HCT116 (cell line): ENCODE measurements around the gene LTO1. TPM values are rescaled to one million over a fixed set of nuclear protein-coding genes. Genes with fewer than 3 reads are reported as not detected.

ENCODE experiments used
- ATAC-seq: fragments of 200-7000 bp; cut with Tn5 transposase; 2 replicates; pipeline ENCODE4 v1.9.1; 2020; ENCODE audit warnings: mild to moderate bottlenecking, moderate library complexity
- BruUV-seq: library from RNA; stranded (reverse); fragments of 400-500 nt; replicated peaks from 2 replicates; lab custom pipeline; 2021; lab: Mats Ljungman, UMichigan
- CTCF ChIA-PET: fragments of 300-600 bp; sonication (Branson Sonifier 250); formaldehyde crosslinking; loops from one replicate; lab custom pipeline; 2021; ENCODE audit warnings: antibody characterized with exemption; lab: Charles Lee
- POLR2A ChIA-PET: fragments of 300-600, 350-600 bp; sonication (Branson Sonifier 250); formaldehyde crosslinking; loops from one replicate; lab custom pipeline; 2021; ENCODE audit warnings: antibody characterized with exemption; lab: Charles Lee
- RAD21 ChIA-PET, 2 experiments: fragments of 300-600 bp; sonication (Branson Sonifier 250); formaldehyde crosslinking; loops; one replicate each; lab custom pipeline; 2023; ENCODE audit warnings: low total read pairs in 2 of 2; ENCODE audit not compliant: uncharacterized antibody in 2 of 2, unreplicated experiment in 2 of 2, low non-redundant PET in 1 of 2; lab: Charles Lee
- DNase-seq: peaks from one replicate; pipeline ENCODE4 v3.0.0-alpha.2; 2010; ENCODE audit warnings: low read depth, low spot score
- H2AFZ ChIP-seq: fragments of 200-600 bp; shearing (Covaris generic), sonication (generic); 2 replicates; pipeline ENCODE4 v1.6.1; 2017; ENCODE audit warnings: low read depth, mixed run types, mixed read lengths, antibody characterized with exemption, low read length; ENCODE audit not compliant: poor library complexity, severe bottlenecking
- H3K27ac ChIP-seq: 2 replicates; pipeline ENCODE4 v1.5.1; 2012; ENCODE audit warnings: low read depth, low read length
- H3K27me3 ChIP-seq: fragments of 200-600 bp; sonication (generic); 2 replicates; pipeline ENCODE4 v1.6.1; 2016; ENCODE audit warnings: mixed run types, low read length, mixed read lengths; ENCODE audit not compliant: insufficient read depth
- H3K36me3 ChIP-seq, 2 experiments: fragments of 200-500 bp in 1 of 2; fragments of 200-600 bp in 1 of 2; sonication (Bioruptor generic) in 1 of 2; sonication (generic) in 1 of 2; 2 replicates each; pipeline versions ENCODE4 v1.5.1 to v1.6.1; 2014 to 2016; ENCODE audit warnings: low read length in 2 of 2, inconsistent platforms in 1 of 2, mixed read lengths in 1 of 2, mixed run types in 1 of 2; ENCODE audit not compliant: insufficient read depth in 2 of 2, control insufficient read depth in 1 of 2
- H3K4me1 ChIP-seq, 2 experiments: fragments of 200-600 bp in 1 of 2; sonication (generic) in 1 of 2; 2 replicates each; pipeline versions ENCODE4 v1.5.1 to v1.6.1; 2012 to 2017; ENCODE audit warnings: low read length in 2 of 2, inconsistent platforms in 1 of 2, mild to moderate bottlenecking in 1 of 2, mixed read lengths in 1 of 2, mixed run types in 1 of 2, moderate library complexity in 1 of 2; ENCODE audit not compliant: insufficient read depth in 2 of 2, control insufficient read depth in 1 of 2
- H3K4me2 ChIP-seq: fragments of 200-600 bp; sonication (generic); 2 replicates; pipeline ENCODE4 v1.6.1; 2017; ENCODE audit warnings: mixed run types, low read length, mixed read lengths
- H3K4me3 ChIP-seq, 2 experiments: fragments of 200-600 bp in 1 of 2; sonication (generic) in 1 of 2; replicated peaks in 1 of 2; 2 replicates each; pipeline ENCODE4 v1.5.1; 2011 to 2016; ENCODE audit warnings: low read length in 2 of 2, control low read depth in 1 of 2, low read depth in 1 of 2, mild to moderate bottlenecking in 1 of 2, mixed read lengths in 1 of 2, mixed run types in 1 of 2
- H3K79me2 ChIP-seq: fragments of 200-600 bp; sonication (generic); 2 replicates; pipeline ENCODE4 v1.6.1; 2017; ENCODE audit warnings: mild to moderate bottlenecking, mixed run types, low read length, moderate library complexity, mixed read lengths; ENCODE audit not compliant: insufficient read depth
- H3K9ac ChIP-seq: fragments of 200-600 bp; sonication (generic); 2 replicates; pipeline ENCODE4 v1.6.1; 2016; ENCODE audit warnings: low read length, mixed read lengths
- H3K9me2 ChIP-seq: fragments of 200-600 bp; sonication (generic), shearing (Covaris generic); 2 replicates; pipeline ENCODE4 v1.6.1; 2017; ENCODE audit warnings: mixed run types, mild to moderate bottlenecking, moderate library complexity; ENCODE audit not compliant: insufficient read depth
- H3K9me3 ChIP-seq, 2 experiments: fragments of 200-500 bp in 1 of 2; fragments of 200-600 bp in 1 of 2; sonication (Bioruptor generic) in 1 of 2; sonication (generic) in 1 of 2; 2 replicates each; pipeline ENCODE4 v1.6.1; 2014 to 2017; ENCODE audit warnings: low read length in 2 of 2, mixed read lengths in 2 of 2, inconsistent platforms in 1 of 2, low read depth in 1 of 2, mild to moderate bottlenecking in 1 of 2, mixed run types in 1 of 2, moderate library complexity in 1 of 2; ENCODE audit not compliant: control insufficient read depth in 1 of 2, insufficient read depth in 1 of 2
- H4K20me1 ChIP-seq: fragments of 200-600 bp; sonication (generic), shearing (Covaris generic); 2 replicates; pipeline ENCODE4 v1.6.1; 2017; ENCODE audit warnings: mixed run types, mild to moderate bottlenecking, moderate library complexity; ENCODE audit not compliant: insufficient read depth
- CBX3 ChIP-seq: IDR thresholded peaks from 2 replicates; pipeline ENCODE4 v1.6.1; 2012; ENCODE audit warnings: low read depth
- ELF1 ChIP-seq: IDR thresholded peaks from 2 replicates; pipeline ENCODE4 v1.6.1; 2012; ENCODE audit warnings: low read depth, borderline replicate concordance
- FOSL1 ChIP-seq: IDR thresholded peaks from 2 replicates; pipeline ENCODE4 v1.6.1; 2012; ENCODE audit warnings: low read depth
- RAD21 ChIP-seq: IDR thresholded peaks from 2 replicates; pipeline ENCODE4 v1.6.1; 2012; ENCODE audit warnings: low read depth, mild to moderate bottlenecking
- SIN3A ChIP-seq: IDR thresholded peaks from 2 replicates; pipeline ENCODE4 v1.6.1; 2012; ENCODE audit warnings: low read depth
- SP1 ChIP-seq: IDR thresholded peaks from 2 replicates; pipeline ENCODE4 v1.6.1; 2012; ENCODE audit warnings: low read depth
- ZFX ChIP-seq: fragments of 450-650 bp; IDR thresholded peaks from 2 replicates; pipeline ENCODE4 v1.6.1; 2017
- intact Hi-C: fragments of 100-400 bp; cut with micrococcal nuclease; formaldehyde crosslinking; loops from 2 replicates; pipeline ENCODE4 v1.10.0; 2022
- total RNA-seq: library from RNA; stranded (reverse); gene quantifications from one replicate; pipeline ENCODE4 v1.2.1, GENCODE V29; 2021; ENCODE audit not compliant: unreplicated experiment
- TF ChIP-seq, protein P1 (sequence below): IDR thresholded peaks from 2 replicates; pipeline ENCODE4 v1.6.1; 2012
- TF ChIP-seq, protein P2 (sequence below): IDR thresholded peaks from 2 replicates; pipeline ENCODE4 v1.6.1; 2012; ENCODE audit warnings: low read depth
- TF ChIP-seq, protein P3 (sequence below), 3 experiments: fragments of 200-600 bp in 1 of 3; sonication (generic) in 1 of 3; IDR thresholded peaks in 2 of 3; conservative IDR thresholded peaks in 1 of 3; 2 replicates each; pipeline ENCODE4 v1.5.1; 2012 to 2017; ENCODE audit warnings: low read depth in 2 of 3, low read length in 2 of 3, antibody characterized with exemption in 1 of 3, borderline replicate concordance in 1 of 3, control low read depth in 1 of 3, mild to moderate bottlenecking in 1 of 3, mixed read lengths in 1 of 3, mixed run types in 1 of 3, moderate library complexity in 1 of 3; ENCODE audit not compliant: insufficient read depth in 1 of 3

LTO1 gene
- total RNA-seq, 1 experiment from 2014 or later, result 21.3 TPM

DNA sequence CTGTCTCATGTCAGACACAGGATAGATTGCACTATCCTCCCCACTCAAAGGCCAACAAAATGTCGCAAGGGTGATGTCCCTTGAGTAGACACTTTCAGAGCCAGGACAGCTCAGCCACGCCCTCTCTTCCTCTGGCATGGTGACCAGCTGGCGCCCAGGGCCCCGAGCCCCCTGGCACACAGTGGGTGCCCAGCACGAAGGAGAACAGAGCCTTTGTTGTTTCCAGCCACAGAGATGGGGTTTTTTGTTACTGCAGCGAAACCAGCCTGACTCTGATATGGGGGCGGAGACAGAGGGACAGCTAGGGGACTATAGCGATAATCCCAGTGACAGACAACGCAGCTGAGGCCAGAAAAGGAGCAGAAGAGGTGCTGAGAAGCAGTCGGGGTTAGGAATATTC lies 57.5 kb downstream of the LTO1 start:
- CTCF ChIA-PET, result no interaction called here
- BruUV-seq, result no TSS peak
- H3K27me3 ChIP-seq, result no peaks in the 10 kb centered on the region
- no peak overlapping the region for H3K9ac ChIP-seq
- no peaks in the 10 kb centered on the region for H3K4me1 ChIP-seq
- RAD21 ChIA-PET, result no interaction called here
- no peak for DNase-seq
- no peak overlapping the region for H3K4me3 ChIP-seq
- no peaks in the 10 kb centered on the region for H3K9me3 ChIP-seq
- no peak overlapping the region for H3K27ac ChIP-seq
- POLR2A ChIA-PET, result no interaction called here
- no peak for TF ChIP-seq RAD21
- no peak for TF ChIP-seq CBX3
- no peak for TF ChIP-seq FOSL1
- no peak for TF ChIP-seq ELF1
- no peak for ATAC-seq
- no peak overlapping the region for H2AFZ ChIP-seq
- H3K4me2 ChIP-seq, result no peak overlapping the region
- H4K20me1 ChIP-seq, result no peaks in the 10 kb centered on the region
- no peaks in the 10 kb centered on the region for H3K9me2 ChIP-seq
- intact Hi-C loops, result no loop called here
- no peaks in the 10 kb centered on the region for H3K79me2 ChIP-seq
- H3K36me3 ChIP-seq, result no peaks in the 10 kb centered on the region

DNA sequence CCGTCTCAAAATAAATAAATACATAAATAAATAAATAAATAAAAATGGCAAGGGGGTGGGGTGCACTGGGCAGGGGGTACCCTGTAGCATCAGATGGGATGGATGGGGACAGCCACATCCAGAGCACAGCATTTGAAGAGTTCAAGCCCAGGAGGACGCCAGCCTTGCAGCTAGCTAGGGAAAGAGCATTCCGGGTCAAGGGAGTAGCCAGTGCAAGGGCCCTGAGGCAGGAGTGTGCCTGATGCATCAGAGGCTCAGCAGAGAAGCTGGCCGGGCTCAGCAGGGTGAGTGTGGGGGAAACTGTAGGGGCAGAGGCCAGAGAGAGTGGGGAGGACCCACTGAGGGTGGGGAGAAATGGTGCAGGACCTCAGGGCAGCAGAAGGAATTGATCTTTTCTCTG lies 57.9 kb downstream of the LTO1 start:
- no peak overlapping the region for H3K27ac ChIP-seq
- H3K4me3 ChIP-seq, result no peak overlapping the region
- H3K9ac ChIP-seq, result no peak overlapping the region
- ChIA-PET RAD21 (no interaction called here), CTCF (no interaction called here), POLR2A (no interaction called here)
- no peaks in the 10 kb centered on the region for H3K27me3 ChIP-seq
- TF ChIP-seq, protein P1, sequence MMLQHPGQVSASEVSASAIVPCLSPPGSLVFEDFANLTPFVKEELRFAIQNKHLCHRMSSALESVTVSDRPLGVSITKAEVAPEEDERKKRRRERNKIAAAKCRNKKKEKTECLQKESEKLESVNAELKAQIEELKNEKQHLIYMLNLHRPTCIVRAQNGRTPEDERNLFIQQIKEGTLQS, result no peak
- TF ChIP-seq SIN3A (no peak), SP1 (no peak), ZFX (no peak)
- TF ChIP-seq, protein P2, sequence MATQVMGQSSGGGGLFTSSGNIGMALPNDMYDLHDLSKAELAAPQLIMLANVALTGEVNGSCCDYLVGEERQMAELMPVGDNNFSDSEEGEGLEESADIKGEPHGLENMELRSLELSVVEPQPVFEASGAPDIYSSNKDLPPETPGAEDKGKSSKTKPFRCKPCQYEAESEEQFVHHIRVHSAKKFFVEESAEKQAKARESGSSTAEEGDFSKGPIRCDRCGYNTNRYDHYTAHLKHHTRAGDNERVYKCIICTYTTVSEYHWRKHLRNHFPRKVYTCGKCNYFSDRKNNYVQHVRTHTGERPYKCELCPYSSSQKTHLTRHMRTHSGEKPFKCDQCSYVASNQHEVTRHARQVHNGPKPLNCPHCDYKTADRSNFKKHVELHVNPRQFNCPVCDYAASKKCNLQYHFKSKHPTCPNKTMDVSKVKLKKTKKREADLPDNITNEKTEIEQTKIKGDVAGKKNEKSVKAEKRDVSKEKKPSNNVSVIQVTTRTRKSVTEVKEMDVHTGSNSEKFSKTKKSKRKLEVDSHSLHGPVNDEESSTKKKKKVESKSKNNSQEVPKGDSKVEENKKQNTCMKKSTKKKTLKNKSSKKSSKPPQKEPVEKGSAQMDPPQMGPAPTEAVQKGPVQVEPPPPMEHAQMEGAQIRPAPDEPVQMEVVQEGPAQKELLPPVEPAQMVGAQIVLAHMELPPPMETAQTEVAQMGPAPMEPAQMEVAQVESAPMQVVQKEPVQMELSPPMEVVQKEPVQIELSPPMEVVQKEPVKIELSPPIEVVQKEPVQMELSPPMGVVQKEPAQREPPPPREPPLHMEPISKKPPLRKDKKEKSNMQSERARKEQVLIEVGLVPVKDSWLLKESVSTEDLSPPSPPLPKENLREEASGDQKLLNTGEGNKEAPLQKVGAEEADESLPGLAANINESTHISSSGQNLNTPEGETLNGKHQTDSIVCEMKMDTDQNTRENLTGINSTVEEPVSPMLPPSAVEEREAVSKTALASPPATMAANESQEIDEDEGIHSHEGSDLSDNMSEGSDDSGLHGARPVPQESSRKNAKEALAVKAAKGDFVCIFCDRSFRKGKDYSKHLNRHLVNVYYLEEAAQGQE, result no peak
- TF ChIP-seq, protein P3, sequence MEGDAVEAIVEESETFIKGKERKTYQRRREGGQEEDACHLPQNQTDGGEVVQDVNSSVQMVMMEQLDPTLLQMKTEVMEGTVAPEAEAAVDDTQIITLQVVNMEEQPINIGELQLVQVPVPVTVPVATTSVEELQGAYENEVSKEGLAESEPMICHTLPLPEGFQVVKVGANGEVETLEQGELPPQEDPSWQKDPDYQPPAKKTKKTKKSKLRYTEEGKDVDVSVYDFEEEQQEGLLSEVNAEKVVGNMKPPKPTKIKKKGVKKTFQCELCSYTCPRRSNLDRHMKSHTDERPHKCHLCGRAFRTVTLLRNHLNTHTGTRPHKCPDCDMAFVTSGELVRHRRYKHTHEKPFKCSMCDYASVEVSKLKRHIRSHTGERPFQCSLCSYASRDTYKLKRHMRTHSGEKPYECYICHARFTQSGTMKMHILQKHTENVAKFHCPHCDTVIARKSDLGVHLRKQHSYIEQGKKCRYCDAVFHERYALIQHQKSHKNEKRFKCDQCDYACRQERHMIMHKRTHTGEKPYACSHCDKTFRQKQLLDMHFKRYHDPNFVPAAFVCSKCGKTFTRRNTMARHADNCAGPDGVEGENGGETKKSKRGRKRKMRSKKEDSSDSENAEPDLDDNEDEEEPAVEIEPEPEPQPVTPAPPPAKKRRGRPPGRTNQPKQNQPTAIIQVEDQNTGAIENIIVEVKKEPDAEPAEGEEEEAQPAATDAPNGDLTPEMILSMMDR (IDR thresholded peaks at IDR 0.05 in 2 of 3, conservative IDR thresholded peaks at IDR 0.05 in 1 of 3; ENCODE audit: borderline replicate concordance in 1 of 3, insufficient read depth in 1 of 3, low read depth in 2 of 3, low read length in 2 of 3), result no peak
- no peak for ATAC-seq
- H4K20me1 ChIP-seq, result no peaks in the 10 kb centered on the region
- H3K4me2 ChIP-seq, result no peak overlapping the region
- no peak overlapping the region for H2AFZ ChIP-seq
- BruUV-seq, result no TSS peak
- no peaks in the 10 kb centered on the region for H3K79me2 ChIP-seq
- DNase-seq, result no peak
- no peaks in the 10 kb centered on the region for H3K4me1 ChIP-seq
- H3K36me3 ChIP-seq, result no peaks in the 10 kb centered on the region
- no peaks in the 10 kb centered on the region for H3K9me2 ChIP-seq
- H3K9me3 ChIP-seq, result no peaks in the 10 kb centered on the region
- intact Hi-C loops, result no loop called here
